Breast epithelium (tissue), 4 donors: ENCODE measurements around the gene TNNT1. TPM values are rescaled to one million over a fixed set of nuclear protein-coding genes. Genes with fewer than 3 reads are reported as not detected.
"Not testable (repeated sequence)": the region's sequence is repeated elsewhere in the genome, so short reads cannot be mapped to it uniquely, and the experiment has no call there.

Experiments used
- DNase-seq, 2 donors: peaks; one replicate each; pipeline ENCODE4 v3.0.0-alpha.2; 2019; ENCODE audit warnings: low spot score in 2 of 2
- H3K27ac ChIP-seq, 2 donors: fragments of 200-600 bp; sonication (generic) in 1 of 2; one replicate each; pipeline ENCODE4 v1.5.1; 2016 to 2019; ENCODE audit warnings: mild to moderate bottlenecking in 1 of 2
- H3K27me3 ChIP-seq, 2 donors: fragments of 200-600 bp; sonication (generic) in 1 of 2; one replicate each; pipeline versions ENCODE4 v1.5.1 to v1.6.0; 2017 to 2019; ENCODE audit warnings: control low read depth in 1 of 2, mild to moderate bottlenecking in 1 of 2
- H3K36me3 ChIP-seq: fragments of 200-600 bp; one replicate; pipeline ENCODE4 v1.5.1; 2019
- H3K4me1 ChIP-seq, 2 donors: fragments of 200-600 bp; sonication (generic); one replicate each; pipeline ENCODE4 v1.5.1; 2016 to 2019; ENCODE audit warnings: control low read depth in 1 of 2
- H3K4me3 ChIP-seq, 3 donors: fragments of 200-600 bp; sonication (generic); 1 replicate in 2 of 3; 2 replicates in 1 of 3; pipeline ENCODE4 v1.5.1; 2016 to 2019; ENCODE audit warnings: mild to moderate bottlenecking in 3 of 3, moderate library complexity in 2 of 3
- H3K9me3 ChIP-seq, 2 donors: fragments of 200-600 bp; sonication (generic) in 1 of 2; one replicate each; pipeline ENCODE4 v1.5.1; 2016 to 2019; ENCODE audit warnings: control low read depth in 1 of 2
- CTCF ChIP-seq, 3 donors: fragments of 450-650 bp; IDR thresholded peaks; one replicate each; pipeline ENCODE4 v1.5.1; 2016 to 2017; ENCODE audit warnings: antibody characterized with exemption in 3 of 3, mild to moderate bottlenecking in 3 of 3, moderate library complexity in 3 of 3
- POLR2A ChIP-seq: fragments of 450-650 bp; IDR thresholded peaks from one replicate; pipeline ENCODE4 v1.6.1; 2016; ENCODE audit warnings: antibody characterized with exemption, mild to moderate bottlenecking, moderate library complexity
- POLR2AphosphoS5 ChIP-seq, 3 donors: sonication (generic); formaldehyde crosslinking; IDR thresholded peaks; one replicate each; pipeline ENCODE4 v1.6.1; 2017; ENCODE audit warnings: antibody characterized with exemption in 3 of 3
- intact Hi-C: fragments of 100-400 bp; cut with DNase I; formaldehyde crosslinking; loops from one replicate; pipeline ENCODE4 v1.15.1; 2023; ENCODE audit warnings: low total_unique reads
- total RNA-seq, 3 donors: library from RNA; depleted of rRNA; stranded (reverse); fragments of >200 nt; gene quantifications; one replicate each; pipeline ENCODE4 v1.1.0, GENCODE V29; 2016

The TNNT1 gene
- total RNA-seq, 3 donors from 2014 or later, result 3.7 to 7.2 TPM; not detected in 1

- TF ChIP-seq POLR2A, result no peak
- no peak for TF ChIP-seq CTCF (IDR thresholded peaks at IDR 0.05)
- no peak for TF ChIP-seq POLR2AphosphoS5 (IDR thresholded peaks at IDR 0.05)
- Histone ChIP-seq H3K27me3 (no peaks in the 10 kb centered on the region), H3K4me1 (peaks cover 0 to under 1% of the 10 kb centered on the region in 2 donors), H3K36me3 (no peaks in the 10 kb centered on the region), H3K4me3 (no peak overlapping the region), H3K27ac (peak overlapping the region in 1 of 2 donors; percentile 66), H3K9me3 (no peaks in the 10 kb centered on the region)
- intact Hi-C loops, result loop anchor here (5.0 kb wide), 1 partner anchor 1527 kb away; no protein-coding TSS in a partner anchor
- DNase-seq, result no peak
Observed at GRCh38 chr19:55109527-55110291, 39.3 kb downstream of the TNNT1 start.

- intact Hi-C loops, H3K4me1 ChIP-seq, H3K36me3 ChIP-seq, H3K27me3 ChIP-seq, H3K9me3 ChIP-seq, H3K27ac ChIP-seq, H3K4me3 ChIP-seq, DNase-seq: not testable (repeated sequence)
Observed at GRCh38 chr19:55107252-55107651, 41.8 kb downstream of the TNNT1 start.

GRCh38 chr19:55106591-55106990, 42.4 kb downstream of the TNNT1 start:
- H3K9me3 ChIP-seq, result peaks cover 4 to 6% of the 10 kb centered on the region in 2 donors
- no peak for DNase-seq
- no peak for TF ChIP-seq CTCF (IDR thresholded peaks at IDR 0.05)
- no peak for TF ChIP-seq POLR2AphosphoS5 (IDR thresholded peaks at IDR 0.05)
- TF ChIP-seq POLR2A, result no peak
- no peak overlapping the region for H3K27ac ChIP-seq
- H3K36me3 ChIP-seq, result no peaks in the 10 kb centered on the region
- intact Hi-C loops, result no loop called here
- H3K27me3 ChIP-seq, result no peaks in the 10 kb centered on the region
- H3K4me1 ChIP-seq, result no peaks in the 10 kb centered on the region
- H3K4me3 ChIP-seq, result no peak overlapping the region

- H3K36me3 ChIP-seq, result no peaks in the 10 kb centered on the region
- peaks cover 4 to 6% of the 10 kb centered on the region in 2 donors for H3K9me3 ChIP-seq
- no peaks in the 10 kb centered on the region for H3K27me3 ChIP-seq
- TF ChIP-seq CTCF (IDR thresholded peaks at IDR 0.05), result no peak
- no peak for TF ChIP-seq POLR2AphosphoS5 (IDR thresholded peaks at IDR 0.05)
- no peak for TF ChIP-seq POLR2A
- H3K27ac ChIP-seq, result no peak overlapping the region
- no peaks in the 10 kb centered on the region for H3K4me1 ChIP-seq
- no peak overlapping the region for H3K4me3 ChIP-seq
- intact Hi-C loops, result no loop called here
- no peak for DNase-seq
Observed at GRCh38 chr19:55105237-55105636, 43.8 kb downstream of the TNNT1 start.

- no peak for DNase-seq
- peaks cover 4 to 6% of the 10 kb centered on the region in 2 donors for H3K9me3 ChIP-seq
- no peak overlapping the region for H3K27ac ChIP-seq
- no peaks in the 10 kb centered on the region for H3K27me3 ChIP-seq
- H3K4me1 ChIP-seq, result no peaks in the 10 kb centered on the region
- intact Hi-C loops, result no loop called here
- H3K4me3 ChIP-seq, result no peak overlapping the region
- no peak for TF ChIP-seq POLR2A
- no peak for TF ChIP-seq POLR2AphosphoS5 (IDR thresholded peaks at IDR 0.05)
- no peak for TF ChIP-seq CTCF (IDR thresholded peaks at IDR 0.05)
- no peaks in the 10 kb centered on the region for H3K36me3 ChIP-seq
Observed at GRCh38 chr19:55103190-55103589, 45.8 kb downstream of the TNNT1 start.
